H1 (cell line): ENCODE data around the gene TUBGCP3. TPM values are rescaled to one million over a fixed set of nuclear protein-coding genes. Genes with fewer than 3 reads are reported as not detected.

ENCODE experiments used
- TAF7 ChIP-seq: optimal IDR thresholded peaks from 2 replicates; pipeline ENCODE3; 2011; ENCODE audit warnings: low read depth, mild to moderate bottlenecking, inconsistent platforms, low read length, moderate library complexity, borderline replicate concordance
- polyA plus RNA-seq, 7 experiments: library from polyadenylated mRNA; depleted of rRNA in 3 of 7; stranded (reverse) in 5 of 7; unstranded in 2 of 7; fragments of >200 nt in 5 of 7; fragments of 200-250 nt in 2 of 7; gene quantifications; 1 replicate in 5 of 7; 2 replicates in 1 of 7; 4 replicates in 1 of 7; pipeline versions ENCODE4 v1.2.1 to v1.2.3, GENCODE V29; 2011 to 2013; ENCODE audit warnings: missing spikeins in 2 of 7, mixed read lengths in 2 of 7
- total RNA-seq: library from RNA; stranded (reverse); fragmentation: NEBNext Ultra II Directional; extraction: Animal tissue kit (Norgen Biotek cat#: 25700); gene quantifications from 2 replicates; pipeline ENCODE4 v1.2.1, GENCODE V29; 2021

TUBGCP3 gene
- total and polyA plus RNA-seq, 2 of the 8 experiments (the other 6 are each of a cell fraction or from before 2014, with no cell fraction given), result 27.0 to 31.7 TPM

DNA sequence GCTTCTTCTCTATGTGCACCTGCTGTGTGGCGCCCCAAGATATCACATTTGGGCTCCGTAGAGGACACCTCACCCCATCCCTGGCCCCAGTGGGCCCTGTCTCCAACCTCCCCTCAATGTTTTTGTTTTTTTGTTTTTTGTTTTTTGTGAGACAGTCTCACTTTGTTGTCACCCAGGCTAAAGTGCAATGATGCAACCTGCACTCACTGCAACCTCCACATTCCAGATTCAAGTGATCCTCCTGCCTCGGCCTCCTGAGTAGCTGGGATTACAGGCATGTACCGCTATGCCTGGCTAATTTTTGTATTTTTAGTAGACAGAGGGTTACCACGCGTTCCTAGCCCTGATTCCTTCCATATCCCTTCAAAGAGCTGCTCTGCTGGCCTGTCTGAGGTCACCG is 26.9 kb upstream of the TUBGCP3 start (continued):
- TF ChIP-seq TAF7, result no peak
- TF ChIP-seq, all 59 proteins: peak for 0
